NCI-H1436 treated with DMSO at 0.1 percent for 48 hours (cell line): ENCODE measurements around the gene TBXAS1.

Experiments
- DNase-seq: peaks from one replicate; lab custom pipeline; 2025; lab: John Stamatoyannopoulos, UW

Gene TBXAS1

DNA sequence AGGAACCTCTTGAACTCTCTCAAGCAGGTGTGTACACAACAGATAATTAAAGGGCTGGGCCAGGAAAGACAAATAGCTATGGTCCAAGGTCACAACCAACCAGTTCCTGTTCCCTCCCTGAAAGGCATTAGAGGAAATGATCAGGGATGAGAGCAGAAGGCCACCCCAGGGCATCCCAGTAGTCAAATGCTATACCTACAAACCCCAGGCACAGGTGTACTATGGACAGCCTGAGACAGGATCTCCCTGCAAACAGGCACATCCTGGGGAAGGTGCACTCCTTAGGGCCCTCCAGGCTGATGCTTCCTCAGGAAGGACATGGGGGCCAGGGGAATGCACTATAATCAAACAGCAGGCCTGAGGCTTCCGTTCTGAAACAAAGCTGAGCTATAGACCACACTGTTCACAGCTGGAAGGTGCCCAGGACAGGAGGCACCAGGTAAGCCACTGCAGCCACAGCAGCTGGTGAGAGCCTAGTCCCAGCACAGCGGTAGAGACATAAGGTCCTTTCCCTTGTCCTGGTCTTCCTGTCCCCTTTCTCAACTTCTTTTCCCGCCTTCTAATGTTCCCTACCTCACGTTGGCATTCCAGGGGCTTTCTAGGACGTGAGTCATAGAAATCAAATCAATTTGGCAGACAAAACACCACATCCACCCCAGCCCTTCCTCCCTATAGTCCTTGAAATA is 220.4 kb downstream of the TBXAS1 start:
- DNase-seq: no peak

DNA sequence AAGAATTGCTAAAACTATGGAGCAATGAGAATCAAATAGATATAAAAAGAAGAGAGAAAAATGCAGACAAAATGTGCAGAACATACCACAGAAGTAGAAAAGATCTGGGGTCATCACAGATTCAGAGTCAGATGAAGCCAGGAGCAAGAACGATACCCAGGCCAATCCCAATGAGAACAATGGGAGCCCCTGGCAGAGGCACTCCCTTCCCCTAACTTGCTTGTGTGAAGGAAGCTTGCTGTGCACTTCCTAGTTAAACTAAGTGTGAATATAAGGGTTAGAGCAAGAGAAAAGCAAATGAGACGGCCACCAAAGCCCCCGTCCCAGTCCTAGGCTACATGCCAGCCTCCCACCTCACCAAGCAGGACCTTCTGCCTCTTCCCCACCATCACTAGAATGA is 221.0 kb downstream of the TBXAS1 start:
- no peak for DNase-seq

DNA sequence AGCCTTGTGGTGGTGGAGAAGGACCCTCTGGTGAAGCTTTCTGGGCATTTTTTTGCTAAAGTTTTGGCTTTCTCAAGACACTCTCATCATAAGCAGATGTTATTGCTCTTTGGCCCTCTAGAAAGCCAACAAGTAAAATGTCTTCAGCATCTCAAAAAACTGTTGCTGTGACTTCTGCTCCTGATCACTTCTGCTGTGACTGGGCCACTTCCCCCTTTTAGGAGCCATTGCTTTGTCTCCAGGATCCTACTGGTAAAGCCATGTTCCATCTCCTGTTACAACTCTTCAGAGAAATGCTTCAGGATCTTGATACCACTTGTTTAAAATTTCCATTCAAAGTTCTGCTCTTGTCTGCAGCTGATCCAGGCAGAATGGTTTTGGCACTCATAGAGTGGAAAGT is 222.8 kb downstream of the TBXAS1 start:
- DNase-seq: no peak

DNA sequence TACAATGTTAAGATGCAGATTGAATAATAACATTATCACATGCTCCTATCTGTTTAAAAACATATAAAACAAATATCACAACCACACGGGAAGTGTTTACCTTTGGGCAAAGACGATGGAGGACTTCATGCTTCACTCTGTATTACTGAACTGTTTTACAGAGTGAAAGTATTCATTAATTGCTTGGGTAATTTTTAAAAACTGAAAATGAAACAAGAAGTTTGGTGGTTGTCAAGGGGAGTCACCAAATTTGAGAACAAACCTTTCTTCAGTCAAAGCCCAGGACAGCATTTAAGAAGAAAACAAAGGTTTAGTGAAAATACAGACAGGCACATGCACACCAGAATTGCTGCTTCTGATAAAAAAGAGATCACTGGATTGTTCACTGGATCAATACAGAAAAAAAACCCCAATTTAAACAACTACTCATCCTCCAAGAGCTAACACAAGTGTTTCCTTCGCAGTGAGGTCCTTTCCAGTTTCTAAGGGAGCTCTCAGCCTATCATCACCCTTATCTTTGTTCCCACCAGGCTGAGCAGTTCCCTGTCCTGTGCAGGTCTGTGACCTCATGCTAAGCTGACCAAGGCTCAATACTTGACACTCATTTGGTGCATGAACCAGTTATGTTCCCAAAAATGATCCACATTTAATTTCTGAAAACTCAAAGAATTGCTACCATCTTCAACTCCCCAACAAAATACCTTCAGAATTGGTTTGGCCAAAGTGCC is 224.9 kb downstream of the TBXAS1 start:
- DNase-seq: no peak

DNA sequence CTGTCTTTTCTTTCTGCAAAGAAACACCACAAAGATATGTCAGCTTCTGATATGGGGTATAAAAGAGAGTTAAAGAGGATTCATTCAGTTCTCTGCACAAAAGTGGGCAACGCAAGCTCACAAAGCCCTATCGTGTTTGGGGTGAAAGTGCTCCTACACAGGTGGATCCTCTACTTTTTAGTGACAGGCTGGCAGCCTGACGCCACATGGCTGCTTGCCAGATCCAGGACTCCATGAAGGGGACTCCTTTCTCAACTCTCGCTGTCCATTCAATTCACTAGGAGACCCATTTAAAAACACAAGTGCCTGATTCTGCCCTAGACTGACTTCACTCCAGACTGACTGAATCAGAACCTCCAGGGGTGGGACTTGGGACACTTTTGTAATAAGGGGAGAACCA is 225.7 kb downstream of the TBXAS1 start:
- no peak for DNase-seq

DNA sequence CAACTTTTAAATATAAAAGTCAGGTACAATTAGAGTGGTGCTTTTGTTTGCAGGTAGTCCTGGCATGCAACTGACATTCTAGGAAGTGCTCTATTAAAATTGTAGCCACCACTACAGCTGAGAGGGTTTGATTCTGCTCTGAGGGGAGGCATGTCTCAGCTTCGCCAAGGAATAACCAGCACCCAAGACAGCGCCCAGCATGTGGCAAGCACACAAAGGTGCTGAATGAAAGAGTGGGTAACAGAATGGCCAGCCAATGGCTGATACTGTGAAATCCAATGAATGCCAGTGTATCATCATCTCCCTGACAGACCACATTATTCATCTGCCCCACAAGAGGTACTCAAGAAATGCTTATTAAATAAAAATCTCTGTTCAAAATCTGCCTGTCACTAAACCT is 226.8 kb downstream of the TBXAS1 start:
- no peak for DNase-seq

DNA sequence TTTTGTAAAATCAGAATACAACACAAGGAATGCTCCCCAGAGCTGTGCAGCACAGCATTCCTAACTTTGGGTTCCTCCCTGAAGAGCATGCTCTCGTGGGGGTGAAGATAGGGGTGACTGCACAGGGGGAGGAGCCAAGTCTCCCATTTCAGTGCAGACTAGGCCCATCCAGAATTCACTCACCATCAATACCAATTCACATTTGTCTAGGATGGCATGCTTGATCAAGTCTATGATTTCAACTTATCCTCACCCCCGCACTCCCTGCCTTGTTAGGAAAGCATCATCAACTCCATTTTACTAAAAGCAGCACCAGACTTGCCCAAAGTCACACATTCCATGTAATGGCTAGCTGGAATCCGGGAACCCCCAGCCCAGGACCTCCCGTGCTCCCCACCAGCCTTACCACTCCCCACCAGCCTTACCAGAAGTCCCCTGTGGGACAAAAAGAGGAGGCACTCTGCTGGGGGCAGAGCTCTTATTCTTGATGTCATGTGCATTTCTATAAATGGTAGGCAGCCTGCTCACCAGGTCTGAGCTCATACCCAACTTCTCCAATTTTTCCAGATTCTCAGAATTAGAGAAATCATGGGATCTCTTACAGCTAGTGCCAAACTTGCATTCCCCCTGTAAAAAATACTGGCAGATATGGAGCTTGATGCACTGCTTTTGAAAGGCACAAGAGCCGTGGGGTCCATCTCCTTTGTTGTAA is 227.5 kb downstream of the TBXAS1 start:
- DNase-seq: no peak

DNA sequence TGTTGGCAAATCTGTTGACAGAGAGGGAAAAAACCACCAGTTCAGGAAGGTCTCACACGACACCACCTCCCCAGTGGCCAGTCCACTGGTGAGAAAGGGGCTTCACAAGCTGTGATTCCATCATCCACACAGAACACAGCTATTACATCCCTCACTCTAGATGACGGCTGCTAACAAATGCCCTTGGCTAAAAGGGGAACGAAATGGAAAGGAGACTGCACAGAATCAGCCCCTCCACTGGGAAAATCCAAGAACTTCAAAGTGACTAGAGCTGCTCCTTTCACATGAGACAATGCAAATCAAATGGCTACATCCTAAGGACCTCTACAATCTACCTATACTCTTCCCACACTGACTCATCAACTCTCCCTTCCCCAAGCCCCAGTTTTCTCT is 228.1 kb downstream of the TBXAS1 start:
- no peak for DNase-seq

DNA sequence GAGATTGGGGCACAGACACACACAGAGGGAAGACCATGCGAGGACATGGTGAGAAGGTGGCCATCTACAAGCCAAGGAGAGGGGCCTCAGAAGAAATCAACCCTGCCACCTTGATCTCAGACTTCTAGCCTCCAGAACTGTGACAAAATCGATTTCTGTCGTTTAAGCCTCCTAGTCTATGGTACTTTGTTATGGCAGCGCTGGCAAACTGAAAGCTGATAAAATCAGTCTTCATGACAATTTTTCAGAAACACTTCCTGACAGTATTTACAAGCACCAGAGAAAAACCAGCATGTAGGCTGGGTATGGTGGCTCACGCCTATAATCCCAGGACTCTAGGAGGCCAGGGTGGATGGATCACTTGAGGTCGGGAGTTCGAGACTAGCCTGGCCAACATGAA is 229.5 kb downstream of the TBXAS1 start:
- no peak for DNase-seq

DNA sequence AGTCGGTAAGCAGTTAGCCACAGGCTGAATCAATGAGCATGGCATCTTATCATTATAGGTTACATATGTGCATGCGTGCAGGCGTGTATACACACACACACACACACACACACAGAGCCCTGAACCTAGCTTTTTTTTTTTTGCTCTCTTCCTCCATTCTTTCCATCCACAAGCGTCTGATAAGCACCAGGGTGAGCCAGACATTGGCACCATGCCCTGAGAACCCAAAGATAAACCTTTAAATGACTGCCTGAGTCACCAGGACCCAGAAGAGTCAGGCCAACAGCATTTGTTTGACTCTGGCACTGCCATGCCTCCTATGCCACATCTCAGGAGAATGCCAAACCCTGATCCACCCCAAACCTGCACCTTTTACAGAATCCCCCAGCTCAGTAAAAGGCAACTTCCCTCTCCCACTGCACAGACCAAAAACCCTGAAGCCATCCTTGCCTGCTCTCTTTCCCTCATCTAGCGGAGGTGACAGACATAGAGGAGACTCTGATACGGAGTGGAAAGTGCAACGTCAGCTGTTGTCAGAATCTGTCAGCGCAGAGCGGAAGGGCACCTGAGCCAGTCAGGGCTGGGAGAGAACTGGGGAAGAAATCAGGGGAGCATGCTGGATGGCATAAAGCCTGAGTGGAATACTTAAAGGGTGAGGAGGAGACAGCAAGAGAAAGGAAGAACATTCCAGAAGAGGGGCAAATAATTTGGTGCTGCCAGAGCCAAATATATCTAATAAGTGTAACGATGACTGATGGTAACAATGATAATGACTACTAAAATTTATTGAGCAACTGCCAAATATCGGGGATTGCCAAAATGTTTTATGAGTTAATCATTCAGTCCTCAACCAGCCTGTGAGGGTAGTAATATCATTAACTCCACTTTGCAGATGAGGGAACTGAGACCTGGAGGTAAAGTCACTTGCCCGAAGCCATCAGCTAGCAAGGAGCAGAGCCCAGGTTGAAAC is 230.5 kb downstream of the TBXAS1 start:
- no peak for DNase-seq

DNA sequence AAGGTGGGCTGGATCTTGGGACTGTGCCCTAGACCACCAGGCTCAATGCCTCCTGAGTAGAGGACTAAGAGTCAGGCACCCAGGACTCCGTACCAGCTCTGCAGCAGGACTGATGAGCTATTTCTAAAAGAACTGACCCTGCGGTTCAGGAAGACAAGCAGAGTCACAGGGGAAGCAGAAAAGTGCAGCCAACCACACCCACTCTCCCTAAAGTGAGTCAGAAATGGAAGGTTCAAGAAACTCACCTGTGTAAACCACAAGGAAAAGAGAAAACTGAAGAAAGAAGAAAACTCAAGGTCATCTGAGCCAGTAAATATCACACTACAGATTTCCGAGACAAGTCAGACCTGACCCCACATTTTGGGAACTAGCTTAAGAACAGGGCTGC is 231.2 kb downstream of the TBXAS1 start:
- no peak for DNase-seq

DNA sequence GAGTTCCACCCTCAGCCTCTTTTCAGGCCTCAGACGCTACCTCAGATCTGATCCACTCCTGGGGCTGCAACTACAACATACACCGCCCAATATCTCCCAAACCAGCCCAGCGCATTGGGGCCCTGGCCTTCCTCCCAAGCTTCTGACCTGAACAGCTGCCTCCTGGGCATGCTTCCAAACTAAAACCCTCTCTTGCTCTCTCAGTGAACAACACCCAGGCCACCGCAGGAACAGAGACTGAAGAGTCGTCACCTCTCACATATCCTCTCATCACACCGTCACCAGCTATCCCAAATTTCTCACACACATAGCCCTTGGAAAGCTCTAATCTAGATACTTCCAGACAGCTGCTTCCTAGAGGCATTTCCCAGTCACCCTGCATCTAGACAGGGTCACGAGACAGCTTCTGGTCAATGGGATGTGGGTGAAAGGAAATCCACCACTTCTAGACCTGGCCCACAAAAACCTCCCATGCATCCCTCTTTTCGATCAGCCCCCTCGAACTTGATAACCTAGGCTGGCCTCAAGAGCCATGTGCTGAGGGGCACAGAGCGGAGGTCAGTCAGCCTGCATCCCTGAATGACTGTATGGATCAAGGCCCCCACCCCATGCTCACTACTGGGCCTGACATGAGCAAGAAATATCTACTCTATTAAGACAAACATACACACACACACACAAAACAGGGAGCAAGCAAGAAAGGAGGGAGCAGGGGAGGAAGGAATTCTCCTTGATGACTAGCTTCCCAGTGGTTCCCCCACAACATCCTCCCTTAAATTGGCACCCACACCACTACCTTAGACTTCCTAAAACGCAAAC is 231.9 kb downstream of the TBXAS1 start:
- no peak for DNase-seq

DNA sequence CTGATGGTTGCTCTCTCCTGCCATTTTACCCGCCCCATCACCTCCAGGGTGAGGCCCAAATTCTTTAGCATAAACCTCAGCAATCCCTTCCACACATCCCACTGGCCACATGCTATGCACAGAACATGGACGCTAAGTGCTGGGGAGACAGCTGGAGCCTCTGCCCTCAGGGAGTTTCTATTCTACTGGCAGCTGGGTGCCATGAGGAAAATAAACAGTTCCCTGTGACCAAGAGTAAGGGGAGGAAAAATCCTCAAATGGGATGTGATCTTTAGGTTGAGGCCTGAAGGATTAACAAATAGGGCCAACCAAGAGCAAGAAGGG is 232.5 kb downstream of the TBXAS1 start:
- no peak for DNase-seq

DNA sequence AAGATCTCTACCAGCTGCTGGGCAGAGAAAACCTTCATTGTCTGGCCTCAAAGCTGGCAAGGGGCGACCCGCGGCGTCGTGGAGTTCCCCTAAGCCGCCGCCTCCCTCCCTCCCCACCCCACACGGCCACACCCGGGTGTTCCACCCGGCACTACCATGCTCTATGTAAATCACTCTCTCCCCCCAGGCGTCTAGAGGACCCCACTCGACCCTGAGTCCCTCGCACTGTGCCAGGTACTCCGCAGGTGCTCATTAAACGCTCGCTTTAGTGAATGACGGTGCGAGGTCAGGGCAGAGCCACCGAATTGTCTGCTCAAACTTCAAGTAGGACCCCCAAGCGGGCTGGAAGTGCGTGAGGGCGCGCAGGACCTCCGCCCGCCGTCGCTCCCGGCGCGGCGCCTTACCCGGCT is 233.1 kb downstream of the TBXAS1 start:
- DNase-seq: no peak

DNA sequence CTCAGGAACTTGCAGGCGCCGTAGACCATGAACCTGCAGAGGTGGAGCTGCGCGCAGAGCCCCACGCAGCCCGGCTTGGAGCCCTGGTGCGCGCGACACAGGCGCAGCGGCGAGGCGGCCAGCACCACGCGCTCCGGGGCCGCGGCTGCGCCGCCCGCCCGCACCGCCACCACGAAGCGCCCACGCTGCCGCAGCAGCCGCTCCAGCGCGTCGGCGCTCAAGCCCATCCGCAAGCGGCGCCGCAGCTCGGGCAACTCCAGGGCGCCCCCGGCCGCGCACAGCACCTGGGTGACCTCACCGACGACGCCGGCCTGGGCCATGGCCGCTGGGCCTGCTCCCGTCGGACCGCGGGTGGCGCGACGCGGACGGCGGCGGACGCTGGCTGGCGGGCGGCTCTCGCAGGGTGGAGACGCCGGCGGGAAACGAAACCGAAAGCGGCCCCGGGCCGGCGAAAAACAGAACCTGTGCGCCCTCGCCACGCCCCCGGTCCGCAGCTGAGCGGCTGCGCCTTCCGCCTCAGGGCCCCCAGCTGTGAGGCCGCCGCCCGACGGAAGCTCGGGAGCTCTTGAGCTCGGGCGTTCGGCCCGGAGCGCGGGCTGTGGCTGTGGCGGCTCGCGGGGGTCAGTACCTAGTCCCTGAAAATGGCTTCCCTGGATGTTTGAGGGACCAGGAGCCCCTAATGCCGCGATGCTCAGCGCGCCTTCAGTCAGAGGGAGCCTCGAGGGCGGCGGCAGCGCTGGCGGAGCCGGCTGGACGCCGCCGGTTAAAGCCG is 233.7 kb downstream of the TBXAS1 start, which contains the start of gene PARP12:
TSS of gene PARP12 (minus strand) at position 424 of the 772 bp plus-strand sequence. CDS start at position 320, 104 bp downstream.
- no peak for DNase-seq

DNA sequence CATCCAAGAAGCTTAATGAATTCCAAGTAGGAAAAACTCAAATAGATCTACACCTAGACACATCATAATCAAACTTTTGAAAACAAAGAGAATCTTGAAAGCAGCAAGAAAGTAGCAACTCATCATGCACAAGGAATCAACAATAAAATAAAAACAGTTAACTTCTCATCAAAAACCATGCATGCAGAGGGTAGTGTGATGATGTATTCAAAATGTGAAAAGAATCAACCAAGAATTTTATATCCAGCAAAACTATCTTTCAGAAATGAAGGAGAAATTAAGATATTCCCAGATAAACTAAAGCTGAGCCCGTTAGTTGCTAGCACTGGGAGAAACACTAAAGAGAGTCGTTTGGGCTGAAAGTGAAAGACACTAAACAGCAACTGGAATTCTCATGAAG is 238.0 kb downstream of the TBXAS1 start:
- no peak for DNase-seq

DNA sequence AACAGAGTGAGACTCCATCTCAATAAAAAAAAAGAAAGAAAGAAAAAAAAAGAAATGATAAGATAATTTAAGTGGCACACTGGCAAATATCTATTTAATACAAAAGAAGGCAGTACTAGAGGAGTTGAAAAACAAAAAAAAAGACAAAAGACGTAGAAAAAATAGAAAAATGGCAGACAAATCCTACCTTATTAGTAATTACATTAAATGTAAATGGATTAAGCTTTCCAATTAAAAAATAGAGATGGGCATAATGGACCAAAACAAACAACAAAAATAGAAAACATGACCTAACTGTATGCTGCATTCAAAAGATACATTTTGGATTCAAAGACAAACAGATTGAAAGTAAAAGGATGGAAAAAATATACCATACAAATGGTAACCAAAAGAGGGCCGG is 239.0 kb downstream of the TBXAS1 start:
- DNase-seq: no peak

DNA sequence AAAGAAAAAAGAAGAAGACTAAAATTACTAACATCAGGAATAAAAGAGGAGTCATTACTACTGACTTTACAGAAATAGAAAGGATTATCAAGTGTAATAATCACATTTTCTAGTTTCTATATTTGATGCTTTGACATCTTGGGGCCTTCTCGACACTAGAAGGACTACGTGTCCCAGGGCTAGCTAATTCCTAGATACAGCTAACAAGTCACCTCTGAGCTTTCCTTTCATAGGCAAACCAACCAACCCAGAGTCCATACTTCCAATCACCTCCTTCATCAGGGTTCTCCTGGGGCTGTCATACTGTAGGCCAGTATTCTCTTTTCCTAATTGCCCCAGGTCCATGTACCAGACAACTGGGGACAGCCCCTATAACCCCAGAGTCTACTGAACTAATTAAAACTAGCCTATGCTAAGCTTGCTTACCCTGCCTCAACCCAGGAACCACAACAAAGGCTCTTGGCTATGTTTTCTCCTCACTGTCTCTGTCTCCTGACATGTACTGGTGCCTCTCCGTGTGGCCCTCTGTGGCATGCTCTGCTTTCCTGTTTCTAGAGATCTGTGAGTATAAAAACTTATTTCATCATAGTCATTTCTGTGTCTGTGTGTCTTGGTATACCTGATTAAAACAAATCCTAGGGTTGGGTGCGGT is 240.4 kb downstream of the TBXAS1 start:
- DNase-seq: no peak
